ENCODE data around the gene CCNB3.

Gene CCNB3

GRCh38 chrX:50198348-50198747, 6.2 kb upstream of the CCNB3 start:
- Histone ChIP-seq H3K4me2 (ENCODE audit: low read length) (no peak overlapping the region), H3K4ac (ENCODE audit: low read depth, low read length) (no peak overlapping the region), H3K36me3 (ENCODE audit: control insufficient read depth in 1 of 2, insufficient read depth in 2 of 2, low read length in 2 of 2) (no peaks in the 10 kb centered on the region), H4K8ac (ENCODE audit: low read depth, low read length) (no peak overlapping the region), H2AFZ (ENCODE audit: insufficient read depth, low read length, poor library complexity) (no peak overlapping the region), H2BK5ac (ENCODE audit: low read depth, low read length, poor library complexity) (no peak overlapping the region), H3K4me3 (ENCODE audit: low read depth, low read length) (no peak overlapping the region), H3K18ac (ENCODE audit: low read length) (no peak overlapping the region), H3K27ac (ENCODE audit: low read depth, low read length) (no peak overlapping the region), H3K9me3 (ENCODE audit: insufficient read depth, low read depth, low read length) (no peaks in the 10 kb centered on the region), H3K79me1 (ENCODE audit: low read length) (peaks cover 18% of the 10 kb centered on the region), H3K79me2 (ENCODE audit: control insufficient read depth, insufficient read depth, low read length, poor library complexity) (peaks cover 4% of the 10 kb centered on the region), H2BK120ac (ENCODE audit: insufficient read depth, low read length, poor library complexity) (no peak overlapping the region), H3K9ac (ENCODE audit: low read length) (no peak overlapping the region), H3K23ac (ENCODE audit: low read length) (no peak overlapping the region), H3K14ac (ENCODE audit: low read length) (no peak overlapping the region), H2BK12ac (ENCODE audit: low read length) (no peak overlapping the region), H3K27me3 (ENCODE audit: insufficient read depth, low read length) (no peaks in the 10 kb centered on the region), H4K91ac (ENCODE audit: low read depth, low read length) (no peak overlapping the region), H2AK5ac (ENCODE audit: low read length) (no peak overlapping the region), H3K4me1 (ENCODE audit: control insufficient read depth in 1 of 2, insufficient read depth in 2 of 2, low read length in 2 of 2) (peaks cover 4 to 7% of the 10 kb centered on the region in 2 experiments), H4K12ac (ENCODE audit: low read depth, low read length) (no peak overlapping the region)
- no CpG with 5 or more reads among the region's 4 CpGs for WGBS (ENCODE audit: extremely low coverage, insufficient coverage, insufficient read length)
- peak in 1 of 2 donors; percentile 5 for DNase-seq

DNA sequence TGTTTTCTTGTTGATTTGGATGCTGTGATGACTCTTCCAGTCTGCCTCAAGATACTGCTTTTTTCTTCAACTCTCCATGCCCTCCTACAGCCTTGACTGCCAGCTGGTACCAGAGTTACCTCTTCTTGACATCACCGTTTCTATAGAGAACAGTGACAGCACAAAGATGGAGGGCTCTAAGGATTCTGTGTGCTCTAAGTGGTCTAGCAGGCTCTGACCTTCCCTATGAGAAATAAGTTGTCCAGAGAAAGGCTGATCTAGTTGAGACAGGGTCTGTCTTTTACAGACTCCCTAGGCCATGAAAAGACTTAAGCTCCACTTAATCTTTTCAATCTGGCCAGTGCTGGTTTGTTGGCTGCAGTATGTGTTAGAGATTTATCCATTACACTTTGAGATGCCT, 3.7 kb upstream of the CCNB3 start, which contains the start of gene AKAP4:
AKAP4 (minus strand) TSS at position 101 of the 400 bp plus-strand sequence. CDS start 118 bp downstream, outside the sequence.
- Histone ChIP-seq H4K91ac (ENCODE audit: low read depth, low read length) (peak within 1 kb of the TSS; percentile 98), H4K8ac (ENCODE audit: low read depth, low read length) (peak within 1 kb of the TSS; percentile 85), H2BK5ac (ENCODE audit: low read depth, low read length, poor library complexity) (peak within 1 kb of the TSS; percentile 94), H3K4me2 (ENCODE audit: low read length) (no peak within 1 kb of the TSS), H2AK5ac (ENCODE audit: low read length) (peak within 1 kb of the TSS; percentile 99), H3K23ac (ENCODE audit: low read length) (no peak within 1 kb of the TSS), H3K9me3 (ENCODE audit: insufficient read depth, low read depth, low read length) (no peaks in the 10 kb centered on the region), H2AFZ (ENCODE audit: insufficient read depth, low read length, poor library complexity) (no peak within 1 kb of the TSS), H3K9ac (ENCODE audit: low read length) (no peak within 1 kb of the TSS), H3K27me3 (ENCODE audit: insufficient read depth, low read length) (no peaks in the 10 kb centered on the region), H3K18ac (ENCODE audit: low read length) (peak within 1 kb of the TSS; percentile 84), H3K79me1 (ENCODE audit: low read length) (peaks cover 24% of the 10 kb centered on the region), H3K27ac (ENCODE audit: low read depth, low read length) (peak within 1 kb of the TSS; percentile 93), H3K4me1 (ENCODE audit: control insufficient read depth in 1 of 2, insufficient read depth in 2 of 2, low read length in 2 of 2) (peaks cover 4 to 11% of the 10 kb centered on the region in 2 experiments), H3K36me3 (ENCODE audit: control insufficient read depth in 1 of 2, insufficient read depth in 2 of 2, low read length in 2 of 2) (no peaks in the 10 kb centered on the region), H4K12ac (ENCODE audit: low read depth, low read length) (no peak within 1 kb of the TSS), H3K79me2 (ENCODE audit: control insufficient read depth, insufficient read depth, low read length, poor library complexity) (peaks cover 4% of the 10 kb centered on the region), H3K4me3 (ENCODE audit: low read depth, low read length) (no peak within 1 kb of the TSS), H2BK120ac (ENCODE audit: insufficient read depth, low read length, poor library complexity) (peak within 1 kb of the TSS; percentile 96), H3K4ac (ENCODE audit: low read depth, low read length) (peak within 1 kb of the TSS; percentile 89), H3K14ac (ENCODE audit: low read length) (peak within 1 kb of the TSS; percentile 95), H2BK12ac (ENCODE audit: low read length) (peak within 1 kb of the TSS; percentile 96)
- DNase-seq, result no peak
- WGBS (ENCODE audit: extremely low coverage, insufficient coverage, insufficient read length), result no CpG with 5 or more reads among the region's 1 CpG

- H3K23ac ChIP-seq (ENCODE audit: low read length), result no peak overlapping the region
- no peaks in the 10 kb centered on the region for H3K36me3 ChIP-seq (ENCODE audit: control insufficient read depth in 1 of 2, insufficient read depth in 2 of 2, low read length in 2 of 2)
- no peak overlapping the region for H2AK5ac ChIP-seq (ENCODE audit: low read length)
- H3K14ac ChIP-seq (ENCODE audit: low read length), result no peak overlapping the region
- DNase-seq, result peak in 1 of 2 donors; percentile 42
- H3K4me1 ChIP-seq (ENCODE audit: control insufficient read depth in 1 of 2, insufficient read depth in 2 of 2, low read length in 2 of 2), result peaks cover 4 to 11% of the 10 kb centered on the region in 2 experiments
- H3K18ac ChIP-seq (ENCODE audit: low read length), result no peak overlapping the region
- no peak overlapping the region for H3K9ac ChIP-seq (ENCODE audit: low read length)
- no peaks in the 10 kb centered on the region for H3K27me3 ChIP-seq (ENCODE audit: insufficient read depth, low read length)
- peaks cover 4% of the 10 kb centered on the region for H3K79me2 ChIP-seq (ENCODE audit: control insufficient read depth, insufficient read depth, low read length, poor library complexity)
- peak overlapping the region; percentile 94 for H2BK5ac ChIP-seq (ENCODE audit: low read depth, low read length, poor library complexity)
- H3K27ac ChIP-seq (ENCODE audit: low read depth, low read length), result peak overlapping the region; percentile 93
- no peak overlapping the region for H3K4me2 ChIP-seq (ENCODE audit: low read length)
- H3K79me1 ChIP-seq (ENCODE audit: low read length), result peaks cover 24% of the 10 kb centered on the region
- H3K4ac ChIP-seq (ENCODE audit: low read depth, low read length), result no peak overlapping the region
- no CpG with 5 or more reads among the region's 3 CpGs for WGBS (ENCODE audit: extremely low coverage, insufficient coverage, insufficient read length)
- H4K12ac ChIP-seq (ENCODE audit: low read depth, low read length), result no peak overlapping the region
- H3K9me3 ChIP-seq (ENCODE audit: insufficient read depth, low read depth, low read length), result no peaks in the 10 kb centered on the region
- no peak overlapping the region for H2AFZ ChIP-seq (ENCODE audit: insufficient read depth, low read length, poor library complexity)
- H4K8ac ChIP-seq (ENCODE audit: low read depth, low read length), result no peak overlapping the region
- H2BK12ac ChIP-seq (ENCODE audit: low read length), result no peak overlapping the region
- no peak overlapping the region for H3K4me3 ChIP-seq (ENCODE audit: low read depth, low read length)
- H4K91ac ChIP-seq (ENCODE audit: low read depth, low read length), result no peak overlapping the region
- H2BK120ac ChIP-seq (ENCODE audit: insufficient read depth, low read length, poor library complexity), result no peak overlapping the region
Observed at GRCh38 chrX:50202539-50202938, 2.0 kb upstream of the CCNB3 start.

DNA sequence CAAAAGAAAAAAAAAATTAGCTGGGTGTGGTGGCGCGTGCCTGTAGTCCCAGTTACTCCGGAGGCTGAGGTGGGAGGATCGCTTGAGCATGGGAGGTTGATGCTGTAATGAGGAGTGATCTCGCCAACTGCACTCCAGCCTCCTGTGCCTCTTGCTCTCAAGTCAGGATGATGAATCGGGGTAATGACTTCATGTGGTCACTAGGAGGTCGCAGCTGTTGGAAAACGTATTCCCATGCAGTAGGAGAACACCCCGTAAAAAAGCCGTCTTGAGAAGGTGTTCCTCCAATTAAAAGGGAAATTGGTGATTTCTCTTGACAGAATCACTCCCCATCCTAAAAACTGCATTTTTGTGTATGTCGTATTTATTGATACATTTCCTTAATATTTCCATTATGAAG, 2.2 kb downstream of the CCNB3 start:
- Histone ChIP-seq H4K12ac (ENCODE audit: low read depth, low read length) (no peak overlapping the region), H3K36me3 (ENCODE audit: control insufficient read depth in 1 of 2, insufficient read depth in 2 of 2, low read length in 2 of 2) (no peaks in the 10 kb centered on the region), H3K23ac (ENCODE audit: low read length) (no peak overlapping the region), H3K9me3 (ENCODE audit: insufficient read depth, low read depth, low read length) (no peaks in the 10 kb centered on the region), H2BK120ac (ENCODE audit: insufficient read depth, low read length, poor library complexity) (no peak overlapping the region), H4K91ac (ENCODE audit: low read depth, low read length) (no peak overlapping the region), H3K4me2 (ENCODE audit: low read length) (no peak overlapping the region), H2AFZ (ENCODE audit: insufficient read depth, low read length, poor library complexity) (no peak overlapping the region), H3K4me3 (ENCODE audit: low read depth, low read length) (no peak overlapping the region), H3K79me2 (ENCODE audit: control insufficient read depth, insufficient read depth, low read length, poor library complexity) (no peaks in the 10 kb centered on the region), H2AK5ac (ENCODE audit: low read length) (no peak overlapping the region), H3K27ac (ENCODE audit: low read depth, low read length) (no peak overlapping the region), H3K4me1 (ENCODE audit: control insufficient read depth in 1 of 2, insufficient read depth in 2 of 2, low read length in 2 of 2) (peaks cover 0 to 4% of the 10 kb centered on the region in 2 experiments), H3K18ac (ENCODE audit: low read length) (no peak overlapping the region), H3K4ac (ENCODE audit: low read depth, low read length) (no peak overlapping the region), H2BK5ac (ENCODE audit: low read depth, low read length, poor library complexity) (no peak overlapping the region), H3K79me1 (ENCODE audit: low read length) (peaks cover 10% of the 10 kb centered on the region), H2BK12ac (ENCODE audit: low read length) (no peak overlapping the region), H3K9ac (ENCODE audit: low read length) (no peak overlapping the region), H3K27me3 (ENCODE audit: insufficient read depth, low read length) (no peaks in the 10 kb centered on the region), H3K14ac (ENCODE audit: low read length) (no peak overlapping the region), H4K8ac (ENCODE audit: low read depth, low read length) (no peak overlapping the region)
- WGBS (ENCODE audit: extremely low coverage, insufficient coverage, insufficient read length), result no CpG with 5 or more reads among the region's 11 CpGs
- no peak for DNase-seq

Data from trophoblast cell (in vitro differentiated cells and primary cell).